HG02870 (cell line): ENCODE results near the gene TMEM87B.
"Not testable (repeated sequence)": the region's sequence is repeated elsewhere in the genome, so short reads cannot be mapped to it uniquely, and the experiment has no call there.

Source experiments
- ATAC-seq: cut with Tn5 transposase; IDR thresholded peaks from one replicate; pipeline ENCODE4 v1.9.1; 2021; ENCODE audit warnings: mild to moderate bottlenecking, moderate library complexity; ENCODE audit not compliant: unreplicated experiment

Gene TMEM87B

GRCh38 chr2:112113354-112113753, 58.3 kb downstream of the TMEM87B start:
- not testable (repeated sequence) for ATAC-seq

- no peak for ATAC-seq
These were observed 63.1 kb downstream of the TMEM87B start for GRCh38 chr2:112118148-112118547.

DNA sequence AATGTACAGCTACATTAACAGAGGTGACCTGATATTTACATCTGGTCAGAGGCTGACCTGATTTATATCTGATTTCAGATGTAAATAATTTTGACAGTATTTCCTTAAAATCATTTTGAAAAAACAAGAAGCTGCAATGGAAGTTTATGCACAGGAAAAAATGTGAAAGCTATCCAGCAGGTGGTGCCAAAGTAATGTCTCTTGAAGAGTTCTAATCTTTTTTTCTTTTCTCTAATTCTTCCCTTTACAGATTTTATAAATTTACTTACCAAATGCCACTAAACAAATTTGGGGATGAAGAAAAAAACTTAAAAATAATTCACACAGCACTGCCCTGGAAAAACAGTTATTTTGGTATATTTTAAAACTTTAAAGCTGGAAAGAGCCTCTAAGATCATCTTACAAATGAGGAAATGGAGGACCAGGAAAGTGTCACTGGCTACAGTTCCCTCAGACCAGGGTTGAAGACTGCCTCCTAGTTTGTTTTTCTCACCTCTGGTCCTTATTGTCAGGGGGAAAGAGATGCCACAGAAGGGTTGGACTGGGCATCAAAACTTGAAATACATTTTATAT, 66.7 kb downstream of the TMEM87B start:
- no peak for ATAC-seq

DNA sequence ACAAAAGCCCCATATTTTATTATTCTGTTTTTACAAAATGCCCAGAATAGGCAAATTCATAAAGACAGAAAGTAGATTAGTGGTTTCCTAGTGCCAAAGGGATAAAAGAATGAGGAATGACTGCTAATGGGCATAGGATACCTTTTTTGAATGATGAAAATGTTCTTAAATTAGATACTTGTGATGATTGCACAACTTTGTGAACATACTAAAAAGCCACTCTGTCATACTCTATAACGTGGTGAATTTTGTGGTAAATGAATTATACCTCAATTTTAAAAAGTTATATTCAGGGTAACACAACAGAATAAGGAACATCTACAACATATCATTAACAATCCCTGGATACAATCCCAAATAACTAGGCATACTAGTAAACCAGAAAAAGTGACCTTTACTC, 74.0 kb downstream of the TMEM87B start:
- ATAC-seq, result no peak

GRCh38 chr2:112133344-112133743, 78.3 kb downstream of the TMEM87B start:
- no peak for ATAC-seq

- ATAC-seq, result no peak
These were observed 79.1 kb downstream of the TMEM87B start for GRCh38 chr2:112134120-112134519.

GRCh38 chr2:112136096-112136495, 81.0 kb downstream of the TMEM87B start:
- ATAC-seq, result no peak

- ATAC-seq, result no peak
These were observed 82.6 kb downstream of the TMEM87B start for GRCh38 chr2:112137516-112138158.

DNA sequence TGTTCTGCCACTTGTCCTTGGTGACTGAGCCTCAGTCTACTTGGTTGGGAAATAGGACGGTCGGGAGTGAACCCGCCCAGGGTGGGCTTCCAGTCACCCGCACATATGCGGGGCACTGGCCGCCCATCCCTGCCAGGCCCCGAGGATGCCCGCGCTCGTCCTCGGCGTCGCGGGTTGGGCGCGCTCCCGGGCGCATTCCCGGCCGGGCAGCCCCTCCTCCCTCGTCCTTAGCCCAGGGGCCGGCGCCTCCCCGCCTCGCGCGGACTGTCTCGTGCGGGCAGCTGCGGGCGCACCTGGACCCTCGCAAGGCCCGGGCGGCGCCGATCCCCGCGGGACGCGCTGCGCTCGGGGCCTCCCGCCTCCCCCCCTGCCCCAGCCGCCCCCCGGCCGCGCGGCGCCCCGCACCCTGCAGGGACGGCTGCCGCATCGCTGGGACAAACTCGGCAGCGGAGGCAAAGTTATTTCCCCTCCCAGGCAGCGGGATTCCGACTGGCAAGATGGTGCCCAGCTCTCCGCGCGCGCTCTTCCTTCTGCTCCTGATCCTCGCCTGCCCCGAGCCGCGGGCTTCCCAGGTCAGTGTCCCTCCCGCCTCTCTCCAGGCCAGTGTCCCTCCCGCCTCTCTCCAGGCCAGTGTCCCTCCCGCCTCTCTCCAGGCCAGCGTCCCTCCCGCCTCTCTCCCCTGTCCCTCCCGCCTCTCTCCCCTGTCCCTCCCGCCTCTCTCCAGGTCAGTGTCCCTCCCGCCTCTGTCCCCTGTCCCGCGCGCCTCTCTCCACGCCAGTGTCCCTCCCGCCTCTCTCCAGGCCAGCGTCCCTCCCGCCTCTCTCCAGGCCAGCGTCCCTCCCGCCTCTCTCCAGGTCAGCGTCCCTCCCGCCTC, 83.3 kb downstream of the TMEM87B start, which contains the start of gene FBLN7:
Gene FBLN7 (plus strand): TSS at position 227 of the 874 bp plus-strand sequence. CDS start 271 bp downstream, at position 498.
- ATAC-seq, result no peak

DNA sequence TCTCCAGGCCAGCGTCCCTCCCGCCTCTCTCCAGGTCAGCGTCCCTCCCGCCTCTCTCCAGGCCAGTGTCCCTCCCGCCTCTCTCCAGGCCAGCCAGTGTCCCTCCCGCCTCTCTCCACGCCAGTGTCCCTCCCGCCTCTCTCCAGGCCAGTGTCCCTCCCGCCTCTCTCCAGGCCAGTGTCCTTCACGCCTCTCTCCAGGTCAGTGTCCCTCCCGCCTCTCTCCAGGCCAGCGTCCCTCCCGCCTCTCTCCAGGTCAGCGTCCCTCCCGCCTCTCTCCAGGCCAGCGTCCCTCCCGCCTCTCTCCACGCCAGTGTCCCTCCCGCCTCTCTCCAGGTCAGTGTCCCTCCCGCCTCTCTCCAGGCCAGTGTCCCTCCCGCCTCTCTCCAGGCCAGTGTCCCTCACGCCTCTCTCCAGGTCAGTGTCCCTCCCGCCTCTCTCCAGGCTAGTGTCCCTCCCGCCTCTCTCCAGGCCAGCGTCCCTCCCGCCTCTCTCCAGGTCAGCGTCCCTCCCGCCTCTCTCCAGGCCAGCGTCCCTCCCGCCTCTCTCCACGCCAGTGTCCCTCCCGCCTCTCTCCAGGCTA, 84.1 kb downstream of the TMEM87B start:
- ATAC-seq, result not testable (repeated sequence)

DNA sequence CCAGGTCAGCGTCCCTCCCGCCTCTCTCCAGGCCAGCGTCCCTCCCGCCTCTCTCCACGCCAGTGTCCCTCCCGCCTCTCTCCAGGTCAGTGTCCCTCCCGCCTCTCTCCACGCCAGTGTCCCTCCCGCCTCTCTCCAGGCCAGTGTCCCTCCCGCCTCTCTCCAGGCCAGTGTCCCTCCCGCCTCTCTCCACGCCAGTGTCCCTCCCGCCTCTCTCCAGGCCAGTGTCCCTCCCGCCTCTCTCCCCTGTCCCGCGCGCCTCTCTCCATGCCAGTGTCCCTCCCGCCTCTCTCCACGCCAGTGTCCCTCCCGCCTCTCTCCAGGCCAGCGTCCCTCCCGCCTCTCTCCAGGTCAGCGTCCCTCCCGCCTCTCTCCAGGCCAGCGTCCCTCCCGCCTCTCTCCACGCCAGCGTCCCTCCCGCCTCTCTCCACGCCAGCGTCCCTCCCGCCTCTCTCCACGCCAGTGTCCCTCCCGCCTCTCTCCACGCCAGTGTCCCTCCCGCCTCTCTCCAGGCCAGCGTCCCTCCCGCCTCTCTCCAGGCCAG, 84.7 kb downstream of the TMEM87B start:
- not testable (repeated sequence) for ATAC-seq

- ATAC-seq, result no peak
These were observed 85.2 kb downstream of the TMEM87B start for GRCh38 chr2:112140205-112140802.

DNA sequence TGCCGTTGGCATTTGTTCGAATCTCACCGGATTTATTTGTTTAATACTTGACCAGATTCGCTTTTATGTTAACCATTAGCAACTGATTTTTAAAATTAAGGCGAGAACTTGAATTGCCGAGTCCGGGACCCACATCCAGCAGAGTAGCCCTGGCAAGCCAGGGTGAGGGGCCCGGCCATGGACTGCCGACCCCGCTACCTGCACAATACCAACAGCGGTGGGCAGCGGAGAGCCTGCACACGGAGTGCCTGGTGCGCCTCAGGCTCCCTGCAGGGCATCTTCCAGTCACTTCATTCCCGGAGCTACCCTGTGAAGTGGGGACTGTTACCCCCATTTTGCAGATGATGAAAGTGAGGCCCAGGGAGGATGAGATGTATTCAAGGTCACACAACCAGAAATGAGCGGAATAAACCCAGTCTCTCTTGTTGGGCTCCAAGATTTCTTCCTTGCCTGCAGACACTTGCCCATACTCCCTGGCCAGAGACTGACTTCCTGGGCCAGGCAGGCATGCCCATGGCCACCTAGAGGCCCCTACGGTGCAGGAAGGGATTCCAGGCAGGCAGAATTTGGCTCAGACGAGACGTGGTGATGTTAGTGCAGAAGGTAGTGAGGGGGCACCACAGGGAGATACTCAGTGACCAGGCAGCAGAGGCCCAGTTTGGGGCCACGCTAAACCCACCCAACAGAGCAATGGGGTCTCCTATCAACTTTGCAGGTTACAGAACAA, 86.0 kb downstream of the TMEM87B start:
- no peak for ATAC-seq

DNA sequence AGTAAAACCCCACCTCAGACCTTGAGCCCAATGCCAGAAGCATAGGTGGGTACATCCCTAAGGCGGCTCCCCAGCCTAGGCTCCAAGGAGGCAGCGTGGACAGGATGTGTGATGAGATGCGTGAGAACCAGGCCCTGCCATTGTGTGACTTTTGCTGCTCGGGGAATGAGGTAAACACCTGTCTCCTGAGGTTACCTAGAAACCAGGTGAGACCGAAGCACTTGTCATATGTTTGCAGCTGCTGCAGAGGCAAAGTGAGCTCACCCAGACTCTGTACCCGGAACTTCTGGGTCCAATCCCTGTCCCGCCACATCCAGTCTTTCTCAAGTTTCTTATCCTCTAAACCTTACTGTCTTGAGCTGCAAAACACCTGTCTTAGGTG, 86.5 kb downstream of the TMEM87B start:
- ATAC-seq, result no peak

GRCh38 chr2:112142525-112143078, 87.5 kb downstream of the TMEM87B start:
- no peak for ATAC-seq

DNA sequence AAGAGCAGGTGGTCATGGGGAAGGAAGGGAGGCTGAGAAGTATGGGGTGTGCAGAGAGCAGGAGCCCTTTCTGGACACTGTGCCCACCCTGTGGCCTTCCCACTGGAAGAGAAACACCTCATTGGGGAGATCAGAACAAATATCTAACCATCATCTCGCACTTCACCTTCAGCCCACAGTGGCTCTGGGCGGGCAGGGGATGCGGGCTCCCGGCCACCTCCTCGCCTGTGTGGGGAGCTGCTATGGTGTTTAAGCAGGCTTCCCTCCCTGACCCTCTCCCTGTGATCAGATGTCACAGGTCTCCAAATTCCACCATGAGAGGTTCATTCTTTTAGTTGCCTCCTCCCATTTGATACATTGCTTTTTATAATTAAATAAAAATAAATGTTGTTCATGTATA, 88.1 kb downstream of the TMEM87B start:
- no peak for ATAC-seq

- ATAC-seq, result no peak
These were observed 89.9 kb downstream of the TMEM87B start for GRCh38 chr2:112144966-112145365.

DNA sequence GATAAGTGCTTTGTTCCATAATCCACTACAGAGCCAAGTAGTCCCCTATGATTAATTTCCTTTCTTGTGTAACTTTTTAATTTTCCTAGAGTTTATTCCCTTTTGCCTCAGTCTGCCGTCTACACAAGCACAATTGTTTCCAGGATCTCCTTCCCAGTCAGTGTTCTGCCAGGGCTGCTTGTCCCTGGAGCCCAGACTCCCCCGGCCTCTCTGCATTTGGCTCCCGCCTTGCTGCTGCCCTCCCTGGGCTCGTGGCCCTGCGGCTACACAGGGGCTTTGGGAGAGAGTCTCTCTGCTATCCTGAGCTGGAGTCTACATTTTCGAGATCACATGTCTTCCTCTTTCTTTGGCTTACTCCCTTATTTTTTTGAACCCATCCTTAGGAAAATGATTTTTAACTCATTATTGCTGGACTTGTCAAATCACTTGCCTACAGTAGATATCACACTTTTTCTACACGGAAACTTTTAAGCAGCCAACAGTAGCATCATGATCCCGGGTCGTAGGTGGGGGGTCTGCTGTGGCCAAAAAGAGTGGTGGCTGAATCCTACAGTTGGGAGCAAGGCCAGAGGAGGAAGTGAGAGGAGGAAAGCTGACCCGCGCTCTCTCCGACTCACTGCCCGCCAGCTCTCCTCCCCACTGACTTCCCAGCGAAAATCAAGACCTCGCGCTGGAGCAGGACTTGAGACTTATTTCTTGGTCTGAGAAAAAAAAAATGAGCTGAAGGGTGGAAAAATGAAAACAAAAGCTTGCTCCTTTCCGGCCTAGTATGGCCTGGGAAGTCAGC, 92.5 kb downstream of the TMEM87B start:
- no peak for ATAC-seq

GRCh38 chr2:112148477-112148876, 93.4 kb downstream of the TMEM87B start:
- no peak for ATAC-seq
